Psoas muscle (tissue), 8 donors: Measurements from ENCODE around the gene SERPINF2. TPM values are rescaled to one million over a fixed set of nuclear protein-coding genes. Genes with fewer than 3 reads are reported as not detected.
A peak's percentile ranks its signal among the peaks of the same experiment; 100 is the strongest.

Experiments
- ATAC-seq, 4 donors: fragments of 200-7000 bp; cut with Tn5 transposase; one replicate each; pipeline ENCODE4 v1.9.1; 2020; ENCODE audit warnings: moderate library complexity in 3 of 4, mild to moderate bottlenecking in 2 of 4
- DNase-seq, 2 donors: peaks; one replicate each; pipeline ENCODE4 v3.0.0-alpha.2; 2020
- H3K27ac ChIP-seq: fragments of 200-600 bp; one replicate; pipeline ENCODE4 v1.8.0; 2022
- H3K27me3 ChIP-seq, 3 donors: fragments of 200-600 bp in 1 of 3; one replicate each; pipeline versions ENCODE4 v1.6.1 to v1.8.0; 2013 to 2022; ENCODE audit warnings: low read length in 2 of 3, mild to moderate bottlenecking in 2 of 3, moderate library complexity in 1 of 3; ENCODE audit not compliant: insufficient read depth in 3 of 3
- H3K36me3 ChIP-seq, 2 donors: fragments of 200-600 bp in 1 of 2; one replicate each; pipeline versions ENCODE4 v1.6.1 to v1.8.0; 2013 to 2022; ENCODE audit warnings: low read depth in 1 of 2, mild to moderate bottlenecking in 1 of 2, moderate library complexity in 1 of 2; ENCODE audit not compliant: insufficient read depth in 1 of 2
- H3K4me1 ChIP-seq: fragments of 200-600 bp; one replicate; pipeline ENCODE4 v1.8.0; 2022
- H3K4me3 ChIP-seq: fragments of 200-600 bp; one replicate; pipeline ENCODE4 v1.8.0; 2022; ENCODE audit warnings: mild to moderate bottlenecking
- H3K9me3 ChIP-seq: fragments of 200-600 bp; one replicate; pipeline ENCODE4 v1.8.0; 2022
- WGBS, 3 donors: extraction: QIAGEN DNeasy Blood & Tissue Kit; methylation state at CpG; one replicate each; pipeline versions ENCODE4 v1.1.6 to v1.1.7; 2013; 5-methylcytosine and 5-hydroxymethylcytosine counted together
- intact Hi-C, 2 donors: fragments of 100-400 bp; cut with DNase I; formaldehyde crosslinking; loops; one replicate each; pipeline versions ENCODE4 v1.11.0 to v1.14.2; 2022
- polyA plus RNA-seq, 3 donors: library from polyadenylated mRNA; stranded (reverse); fragments of 200-250 nt; gene quantifications; one replicate each; pipeline ENCODE4 v1.2.3, GENCODE V29; 2013
- total RNA-seq, 4 donors: library from RNA; stranded (reverse); fragmentation: NEBNext Ultra II Directional in 2 of 4; extraction: Animal tissue kit (Norgen Biotek cat#: 25700) in 2 of 4; gene quantifications; one replicate each; pipeline versions ENCODE4 v1.2.1 to v1.2.4, GENCODE V29; 2021 to 2023
- TF ChIP-seq, protein P1 (sequence below): fragments of 200-600 bp; IDR thresholded peaks from one replicate; pipeline ENCODE4 v1.8.0; 2022; ENCODE audit warnings: antibody characterized with exemption
- donor health status: healthy with polysubstance abuse.
- donor health status: DM: no; HTN: no; CAD: no; lungs with moderate emphysema.
- donor health status: Bipolar disorder and iron deficiency.
- donor health status: healthy.
- donor health status: DM: yes; HTN: yes; CAD: no.
- donor health status: DM: no; HTN: no; CAD: no.
- donor health status: DM: no; HTN: no; CAD: no.
- donor health status: DM: yes; HTN: yes; CAD: no.

The SERPINF2 gene
- total and polyA plus RNA-seq, 7 donors: 0.74 to 4.0 (median 3.6) TPM

DNA sequence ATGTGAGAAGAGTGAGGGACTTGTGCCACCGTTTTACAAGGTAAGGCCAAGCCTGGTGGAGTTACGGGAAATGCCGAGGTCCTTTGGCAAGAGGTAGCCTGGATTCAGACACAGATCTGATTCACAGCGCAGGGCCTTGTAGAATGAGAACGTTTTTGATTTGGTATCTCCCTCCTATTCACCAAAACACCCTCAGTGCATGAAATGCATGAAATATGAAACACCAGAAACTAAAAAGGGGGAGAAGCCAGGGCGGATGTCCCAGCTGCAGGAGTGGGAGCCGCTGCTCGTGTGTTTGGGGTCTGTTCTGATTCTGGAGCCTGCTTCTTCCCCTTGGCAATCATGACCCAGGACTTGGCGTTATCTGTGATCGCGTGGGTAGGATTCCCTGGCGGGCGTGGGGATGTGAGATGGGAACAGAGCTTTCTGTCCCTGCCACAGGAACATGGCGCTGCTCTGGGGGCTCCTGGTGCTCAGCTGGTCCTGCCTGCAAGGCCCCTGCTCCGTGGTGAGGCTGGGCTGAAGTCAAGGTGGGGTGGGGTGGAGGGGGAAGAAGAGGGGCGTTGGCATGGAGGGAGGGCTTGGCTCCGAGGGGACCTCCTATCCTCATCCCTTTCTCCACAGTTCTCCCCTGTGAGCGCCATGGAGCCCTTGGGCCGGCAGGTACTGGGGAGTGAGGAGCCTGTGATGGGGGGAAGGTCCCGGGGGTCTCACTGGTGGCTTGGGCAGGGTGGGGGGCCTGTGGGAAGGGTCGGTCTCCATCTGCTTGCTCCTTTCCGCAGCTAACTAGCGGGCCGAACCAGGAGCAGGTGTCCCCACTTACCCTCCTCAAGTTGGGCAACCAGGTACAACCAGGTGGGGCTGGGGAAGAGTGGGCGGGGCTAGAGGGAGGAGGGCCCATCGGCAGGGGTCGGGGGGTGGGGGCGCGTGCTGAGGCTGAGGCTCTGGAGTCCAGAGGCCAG is 2.2 kb downstream of the SERPINF2 start:
- ATAC-seq (peak; percentile 9 to 55 (median 38)), DNase-seq (no peak)
- WGBS, 3 donors: 61 to 74% (median 68%) methylated on average over 23 to 29 of the region's 29 CpGs
- no peak overlapping the region for H3K4me3 ChIP-seq
- H3K27ac ChIP-seq: no peak overlapping the region
- TF ChIP-seq, protein P1, sequence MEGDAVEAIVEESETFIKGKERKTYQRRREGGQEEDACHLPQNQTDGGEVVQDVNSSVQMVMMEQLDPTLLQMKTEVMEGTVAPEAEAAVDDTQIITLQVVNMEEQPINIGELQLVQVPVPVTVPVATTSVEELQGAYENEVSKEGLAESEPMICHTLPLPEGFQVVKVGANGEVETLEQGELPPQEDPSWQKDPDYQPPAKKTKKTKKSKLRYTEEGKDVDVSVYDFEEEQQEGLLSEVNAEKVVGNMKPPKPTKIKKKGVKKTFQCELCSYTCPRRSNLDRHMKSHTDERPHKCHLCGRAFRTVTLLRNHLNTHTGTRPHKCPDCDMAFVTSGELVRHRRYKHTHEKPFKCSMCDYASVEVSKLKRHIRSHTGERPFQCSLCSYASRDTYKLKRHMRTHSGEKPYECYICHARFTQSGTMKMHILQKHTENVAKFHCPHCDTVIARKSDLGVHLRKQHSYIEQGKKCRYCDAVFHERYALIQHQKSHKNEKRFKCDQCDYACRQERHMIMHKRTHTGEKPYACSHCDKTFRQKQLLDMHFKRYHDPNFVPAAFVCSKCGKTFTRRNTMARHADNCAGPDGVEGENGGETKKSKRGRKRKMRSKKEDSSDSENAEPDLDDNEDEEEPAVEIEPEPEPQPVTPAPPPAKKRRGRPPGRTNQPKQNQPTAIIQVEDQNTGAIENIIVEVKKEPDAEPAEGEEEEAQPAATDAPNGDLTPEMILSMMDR: no peak
- no peaks in the 10 kb centered on the region for H3K36me3 ChIP-seq
- H3K9me3 ChIP-seq: no peaks in the 10 kb centered on the region
- no peaks in the 10 kb centered on the region for H3K27me3 ChIP-seq
- intact Hi-C loops: no loop called here
- H3K4me1 ChIP-seq: no peaks in the 10 kb centered on the region

DNA sequence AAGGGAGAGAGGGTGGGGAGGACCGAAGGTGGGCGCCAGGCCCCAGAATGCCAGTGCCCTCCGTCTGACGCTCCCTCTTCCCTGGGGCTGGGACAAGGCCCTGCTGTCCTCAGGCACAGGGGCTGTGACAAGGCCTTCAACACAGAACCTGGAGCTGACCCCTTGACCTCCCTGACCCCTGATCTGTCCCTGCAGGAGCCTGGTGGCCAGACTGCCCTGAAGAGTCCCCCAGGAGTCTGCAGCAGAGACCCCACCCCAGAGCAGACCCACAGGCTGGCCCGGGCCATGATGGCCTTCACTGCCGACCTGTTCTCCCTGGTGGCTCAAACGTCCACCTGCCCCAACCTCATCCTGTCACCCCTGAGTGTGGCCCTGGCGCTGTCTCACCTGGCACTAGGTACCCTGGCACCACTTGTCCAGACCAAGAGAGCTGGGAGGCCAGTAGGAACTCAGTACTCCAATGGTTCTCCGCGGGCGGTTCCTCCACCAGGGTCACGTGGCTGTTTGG is 2.9 kb downstream of the SERPINF2 start:
- H3K27ac ChIP-seq: no peak overlapping the region

DNA sequence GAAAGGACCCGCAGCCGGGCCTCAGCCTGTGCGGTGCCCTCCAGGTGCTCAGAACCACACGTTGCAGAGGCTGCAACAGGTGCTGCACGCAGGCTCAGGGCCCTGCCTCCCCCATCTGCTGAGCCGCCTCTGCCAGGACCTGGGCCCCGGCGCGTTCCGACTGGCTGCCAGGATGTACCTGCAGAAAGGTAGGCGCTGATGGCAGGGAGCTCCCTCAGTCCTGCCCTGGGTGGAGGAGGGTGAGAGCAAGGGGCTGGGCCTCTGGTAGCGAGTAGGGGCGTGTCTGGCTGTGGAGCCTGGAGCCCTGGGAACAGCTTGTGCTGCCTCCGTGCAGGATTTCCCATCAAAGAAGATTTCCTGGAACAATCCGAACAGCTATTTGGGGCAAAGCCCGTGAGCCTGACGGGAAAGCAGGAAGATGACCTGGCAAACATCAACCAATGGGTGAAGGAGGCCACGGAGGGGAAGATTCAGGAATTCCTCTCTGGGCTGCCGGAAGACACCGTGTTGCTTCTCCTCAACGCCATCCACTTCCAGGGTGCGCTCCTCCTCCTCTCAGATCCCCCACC is 4.4 kb downstream of the SERPINF2 start:
- no peak overlapping the region for H3K4me3 ChIP-seq
- H3K27ac ChIP-seq: peak overlapping the region; percentile 36
- no peaks in the 10 kb centered on the region for H3K9me3 ChIP-seq
- TF ChIP-seq, protein P1: no peak
- no peaks in the 10 kb centered on the region for H3K27me3 ChIP-seq
- no peaks in the 10 kb centered on the region for H3K4me1 ChIP-seq
- 72 to 77% (median 72%) methylated on average over 21 to 22 of the region's 22 CpGs for WGBS, 3 donors
- no peaks in the 10 kb centered on the region for H3K36me3 ChIP-seq
- ATAC-seq (peak; percentile 56 to 65 (median 63)), DNase-seq (no peak)
- intact Hi-C loops: no loop called here

More for the DNA sequence above, 2.9 kb downstream of the SERPINF2 start:
- no peak for DNase-seq
- intact Hi-C loops: no loop called here
- TF ChIP-seq, protein P1: no peak
- Histone ChIP-seq H3K36me3 (no peaks in the 10 kb centered on the region), H3K9me3 (no peaks in the 10 kb centered on the region), H3K4me3 (no peak overlapping the region), H3K4me1 (no peaks in the 10 kb centered on the region), H3K27me3 (no peaks in the 10 kb centered on the region)
- 90 to 93% (median 93%) methylated on average over 12 of the region's 12 CpGs for WGBS, 3 donors
- no peak for ATAC-seq

DNA sequence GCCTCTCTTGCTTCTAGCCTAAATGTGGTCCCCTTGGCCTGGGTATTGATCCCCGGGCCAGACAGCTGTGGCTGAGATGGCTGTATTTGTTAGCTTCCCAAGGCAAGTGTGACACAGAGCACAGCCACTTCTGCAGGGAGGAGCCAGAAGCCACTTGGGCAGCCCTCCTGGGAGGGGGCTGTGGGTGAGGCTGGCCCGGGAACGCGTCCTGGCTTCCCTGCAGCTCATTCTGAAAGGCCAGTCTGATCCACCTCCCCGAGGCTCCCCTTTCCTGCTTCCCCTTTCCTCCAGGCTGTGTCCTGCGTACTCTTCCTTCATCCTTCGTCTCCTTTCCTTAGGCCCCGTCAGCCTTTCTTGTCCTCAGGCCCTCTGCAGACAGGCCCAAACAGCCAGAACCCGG is 8.0 kb downstream of the SERPINF2 start:
- no peak for DNase-seq
- TF ChIP-seq, protein P1: no peak
- no peak overlapping the region for H3K4me3 ChIP-seq
- peaks cover 3% of the 10 kb centered on the region for H3K4me1 ChIP-seq
- intact Hi-C loops: no loop called here
- WGBS, 3 donors: 77 to 88% (median 83%) methylated on average over 9 of the region's 9 CpGs
- H3K9me3 ChIP-seq: no peaks in the 10 kb centered on the region
- no peaks in the 10 kb centered on the region for H3K27me3 ChIP-seq
- ATAC-seq: no peak
- no peaks in the 10 kb centered on the region for H3K36me3 ChIP-seq
- no peak overlapping the region for H3K27ac ChIP-seq
